Prostate gland (tissue), 2 donors: ENCODE measurements around the gene SLC23A1.

Experiments used
- CTCF ChIP-seq, 4 experiments: fragments of 200-600 bp in 2 of 4; fragments of 450-650 bp in 2 of 4; sonication (generic) in 2 of 4; IDR thresholded peaks; 1 replicate in 3 of 4; 2 replicates in 1 of 4; pipeline ENCODE4 v1.5.1; 2016 to 2019; ENCODE audit warnings: antibody characterized with exemption in 4 of 4, mild to moderate bottlenecking in 2 of 4, moderate library complexity in 2 of 4
- POLR2A ChIP-seq: fragments of 450-650 bp; IDR thresholded peaks from one replicate; pipeline ENCODE4 v1.6.1; 2016; ENCODE audit warnings: antibody characterized with exemption, mild to moderate bottlenecking

- no peak for TF ChIP-seq POLR2A
- no peak for TF ChIP-seq CTCF (IDR thresholded peaks at IDR 0.05)
Measured at GRCh38 chr5:139387611-139388197, 4.6 kb upstream of the SLC23A1 start.
